HG02678 (cell line): Measurements from ENCODE around the gene PHGDH.

Experiments used
- ATAC-seq: cut with Tn5 transposase; IDR thresholded peaks from one replicate; pipeline ENCODE4 v1.9.1; 2021; ENCODE audit warnings: mild to moderate bottlenecking, moderate library complexity; ENCODE audit not compliant: unreplicated experiment

PHGDH gene

DNA sequence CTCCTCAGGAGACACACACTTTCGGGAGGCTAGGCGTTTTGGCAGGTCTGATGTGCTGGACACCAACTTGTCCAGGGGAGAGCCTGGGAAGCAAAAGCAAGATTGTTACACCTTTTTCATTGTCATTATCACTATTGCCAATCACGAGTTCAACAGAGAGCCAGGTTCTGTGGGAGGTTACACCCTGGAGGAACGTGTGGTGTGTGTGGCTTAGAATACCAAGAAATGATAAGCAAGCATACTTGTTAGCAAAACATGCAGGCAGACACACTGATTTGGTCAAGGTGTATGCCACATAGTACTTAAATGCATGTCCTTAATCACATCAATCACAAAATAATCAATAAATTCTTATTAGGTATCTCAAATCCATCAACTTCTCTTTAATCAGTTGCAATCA is 40.9 kb downstream of the PHGDH start:
- ATAC-seq = no peak

DNA sequence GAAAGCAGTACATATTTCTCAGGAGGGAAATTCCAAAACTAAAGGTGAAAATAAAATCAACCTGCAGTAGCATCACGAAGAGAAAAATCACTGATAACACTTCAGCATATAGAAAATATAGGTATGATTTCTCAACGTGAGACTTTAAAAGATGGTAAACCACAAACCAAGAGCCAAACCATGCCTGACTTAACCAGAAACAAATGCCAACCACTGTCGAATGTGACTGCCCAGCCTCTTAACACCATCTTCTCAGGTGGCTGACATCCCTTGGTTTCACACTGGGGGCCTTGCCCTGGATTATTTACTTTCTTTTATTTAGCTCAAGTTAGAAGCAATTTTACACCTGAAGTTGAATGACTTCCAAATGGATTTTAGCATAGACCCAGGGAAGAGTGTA is 46.9 kb downstream of the PHGDH start:
- ATAC-seq = no peak

- ATAC-seq = no peak
These were observed 50.7 kb downstream of the PHGDH start for GRCh38 chr1:119762409-119762808.

GRCh38 chr1:119762953-119763352 is 51.2 kb downstream of the PHGDH start:
- ATAC-seq = no peak

GRCh38 chr1:119764220-119764619 is 52.5 kb downstream of the PHGDH start:
- no peak for ATAC-seq

GRCh38 chr1:119766374-119766794 is 54.6 kb downstream of the PHGDH start:
- ATAC-seq = no peak

DNA sequence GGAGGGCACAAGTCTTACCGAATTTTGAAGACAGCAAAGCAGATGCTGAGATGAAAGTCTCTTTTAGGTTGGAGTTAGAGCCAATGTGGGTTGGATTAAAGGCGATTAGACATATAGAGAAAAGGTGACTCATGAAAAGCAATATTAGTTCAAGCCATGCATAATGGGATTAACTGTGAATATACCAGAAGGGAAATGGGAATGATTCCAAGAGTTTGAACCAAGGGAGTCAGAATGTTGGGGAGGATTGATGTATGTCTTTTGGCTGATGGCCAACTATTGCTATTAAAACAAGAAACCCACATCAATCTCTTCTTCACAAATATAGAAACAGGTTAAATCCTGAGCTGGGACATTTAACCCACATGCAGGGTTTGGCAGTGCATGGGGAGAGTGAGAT is 55.8 kb downstream of the PHGDH start:
- no peak for ATAC-seq

DNA sequence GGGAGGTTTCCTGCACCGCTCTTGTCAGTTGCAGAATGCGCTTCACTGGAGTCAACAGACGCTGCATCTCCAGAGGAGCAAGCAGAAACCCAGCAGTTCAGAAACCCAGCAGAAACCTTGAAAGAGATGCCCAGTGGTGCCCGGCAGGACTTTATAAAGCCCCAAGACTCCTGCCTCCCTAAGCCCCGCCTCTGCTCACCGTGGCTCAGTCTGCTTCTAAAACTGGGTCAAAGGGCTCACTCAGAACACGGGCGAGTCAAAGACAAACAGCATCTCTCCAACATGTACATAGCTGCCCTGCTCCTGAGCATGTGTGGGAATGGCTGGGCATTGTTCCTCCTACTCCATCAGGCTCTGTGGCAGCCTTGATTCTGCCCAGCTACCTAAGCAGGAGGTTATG is 57.0 kb downstream of the PHGDH start, which contains the start of gene HMGCS2:
HMGCS2 (minus strand) TSS at position 128 of the 400 bp plus-strand sequence; CDS start at position 67, 61 bp downstream.
- no peak for ATAC-seq

- ATAC-seq = no peak
These were observed 59.3 kb downstream of the PHGDH start for GRCh38 chr1:119771016-119771415.

DNA sequence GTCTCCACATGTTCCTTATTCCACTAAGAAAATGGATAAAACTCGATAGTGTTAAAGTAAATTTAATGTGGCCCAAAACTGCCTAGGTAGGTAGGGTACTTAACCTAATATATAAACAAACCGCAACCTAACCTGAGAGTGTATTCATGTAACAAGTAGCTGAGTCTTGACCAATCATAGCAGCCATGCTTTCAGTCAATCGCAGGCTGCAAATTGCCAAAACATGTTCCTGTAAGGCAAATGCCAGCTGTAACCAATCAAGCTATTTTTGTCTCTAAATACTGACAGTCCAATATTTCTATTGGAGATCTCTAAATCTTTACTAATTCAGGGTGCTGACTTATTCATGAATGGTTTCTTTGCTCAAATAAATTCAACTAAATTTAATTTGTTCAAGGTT is 60.0 kb downstream of the PHGDH start:
- no peak for ATAC-seq

DNA sequence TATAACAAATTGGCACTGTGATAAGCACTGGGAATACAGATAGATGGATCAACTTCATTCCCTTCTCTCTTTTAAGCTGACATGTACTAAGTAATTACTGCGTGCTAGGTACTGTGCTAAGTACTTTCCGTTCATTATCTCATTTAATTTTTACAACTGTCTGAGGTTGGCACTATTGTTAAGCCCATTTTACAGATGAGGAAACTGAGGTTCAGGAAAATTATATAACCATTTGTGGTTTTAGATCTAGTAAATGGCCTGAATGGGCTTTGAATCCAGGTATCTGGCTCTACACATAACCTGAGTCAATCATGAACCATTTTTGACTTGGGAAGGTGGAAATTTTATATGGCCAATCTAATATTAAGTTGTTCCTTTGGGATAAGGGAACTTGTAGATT is 60.6 kb downstream of the PHGDH start:
- ATAC-seq = no peak

DNA sequence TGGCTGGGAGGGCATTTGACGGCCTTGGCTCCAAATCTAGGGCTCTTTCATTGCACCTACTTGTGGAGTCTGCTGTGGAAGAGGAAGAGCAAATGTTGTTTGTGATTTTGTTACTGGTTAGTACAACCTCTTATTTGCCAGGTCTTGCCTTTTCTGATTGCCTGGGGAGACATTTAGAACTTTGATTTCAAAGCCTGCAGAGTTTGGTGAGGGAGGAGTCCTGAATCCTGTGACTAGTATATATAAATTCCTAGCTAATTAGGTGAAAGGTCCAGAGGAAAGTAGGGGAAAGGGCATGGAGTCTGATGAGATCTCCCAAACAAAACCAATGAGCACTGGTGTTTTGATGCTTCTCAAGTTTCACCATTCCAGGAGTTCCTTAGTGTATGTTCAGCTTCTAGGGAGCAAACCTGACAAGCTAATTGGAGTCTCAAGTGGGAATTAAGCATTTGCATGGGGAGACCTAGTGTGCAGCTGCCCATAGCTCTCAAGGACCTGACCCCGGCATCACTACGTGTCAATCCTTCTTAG is 62.0 kb downstream of the PHGDH start:
- ATAC-seq = no peak

- no peak for ATAC-seq
These were observed 63.2 kb downstream of the PHGDH start for GRCh38 chr1:119774746-119775490.

DNA sequence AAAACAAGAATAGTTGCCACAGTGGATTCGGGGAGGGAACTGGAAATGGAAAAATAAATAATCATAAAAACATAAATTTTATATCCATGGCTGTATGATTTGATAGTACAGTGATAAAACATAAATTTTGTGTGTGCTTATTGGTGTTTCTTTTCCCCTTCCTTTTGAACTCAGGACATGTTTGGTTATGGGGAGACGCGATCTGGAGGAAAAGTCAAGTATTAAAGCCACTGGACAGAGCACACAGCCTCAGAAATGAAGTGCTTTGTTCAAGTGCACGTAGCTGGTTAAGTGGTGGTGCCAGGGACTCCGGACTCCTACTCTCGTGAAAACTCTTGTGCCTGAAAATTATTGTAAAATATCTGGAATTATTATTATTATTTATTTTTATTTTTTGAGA is 66.6 kb downstream of the PHGDH start:
- no peak for ATAC-seq

DNA sequence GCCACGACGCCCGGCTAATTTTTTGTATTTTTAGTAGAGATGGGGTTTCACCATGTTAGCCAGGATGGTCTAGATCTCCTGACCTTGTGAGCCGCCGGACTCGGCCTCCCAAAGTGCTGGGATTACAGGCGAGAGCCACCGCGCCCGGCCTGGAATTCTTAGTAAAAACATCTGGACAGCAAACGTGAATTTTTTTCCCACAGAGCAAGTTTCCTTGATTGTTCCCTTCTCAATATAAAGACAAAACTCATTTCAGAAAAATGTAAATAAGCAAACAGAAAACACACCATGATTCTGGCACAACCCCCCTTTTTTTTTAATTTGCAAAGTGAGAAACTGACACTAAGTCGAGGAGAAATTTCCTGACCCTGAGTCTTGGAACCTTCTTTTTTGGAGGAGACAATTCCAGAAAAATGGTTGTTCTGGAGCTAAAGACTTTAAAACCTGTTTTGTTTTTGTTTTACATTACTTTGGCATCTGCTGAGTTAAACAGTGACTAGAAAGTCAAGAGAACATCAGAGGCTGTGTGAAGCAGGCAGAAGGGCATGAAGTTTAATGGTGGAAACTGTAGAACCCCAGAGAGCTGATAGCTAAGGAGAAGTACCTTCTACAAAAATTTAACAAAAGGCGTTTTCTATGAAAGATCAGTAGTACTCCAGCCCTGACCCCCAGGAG is 67.3 kb downstream of the PHGDH start:
- ATAC-seq = no peak

GRCh38 chr1:119779869-119780356 is 68.2 kb downstream of the PHGDH start:
- no peak for ATAC-seq

GRCh38 chr1:119781434-119782210 is 69.9 kb downstream of the PHGDH start:
- ATAC-seq = no peak

DNA sequence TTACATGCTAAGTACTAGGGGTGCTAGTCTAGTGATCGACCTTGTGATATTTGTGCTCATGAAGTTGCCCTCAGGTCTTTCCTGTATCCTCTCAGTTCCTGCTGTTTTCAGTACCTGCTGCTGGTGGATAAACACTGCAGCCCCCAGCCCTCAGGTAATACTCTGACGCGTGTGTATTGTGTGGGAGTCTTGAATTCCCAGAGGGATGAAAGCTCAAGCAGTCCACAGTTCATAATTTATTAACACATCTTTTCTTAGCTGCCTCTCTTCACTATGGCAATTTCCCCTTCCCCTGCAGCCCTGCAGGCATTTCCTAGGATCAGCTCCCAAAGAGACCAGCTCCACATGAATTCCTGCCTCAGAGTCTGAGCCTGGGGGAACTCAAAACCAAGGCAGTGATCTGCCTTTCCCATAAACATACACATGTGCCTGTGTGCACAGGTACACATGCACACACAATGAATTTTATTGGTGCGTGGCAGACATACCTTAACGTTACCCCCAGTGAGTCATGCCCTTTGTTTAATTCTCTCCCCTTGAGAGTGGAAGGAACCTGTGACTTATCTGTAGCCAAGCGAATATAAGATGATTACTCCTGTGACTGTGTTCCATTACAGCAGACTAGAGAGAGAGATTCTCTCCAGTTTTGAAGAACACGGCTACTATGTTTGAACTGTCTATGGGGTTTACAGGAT is 71.0 kb downstream of the PHGDH start:
- ATAC-seq = no peak

DNA sequence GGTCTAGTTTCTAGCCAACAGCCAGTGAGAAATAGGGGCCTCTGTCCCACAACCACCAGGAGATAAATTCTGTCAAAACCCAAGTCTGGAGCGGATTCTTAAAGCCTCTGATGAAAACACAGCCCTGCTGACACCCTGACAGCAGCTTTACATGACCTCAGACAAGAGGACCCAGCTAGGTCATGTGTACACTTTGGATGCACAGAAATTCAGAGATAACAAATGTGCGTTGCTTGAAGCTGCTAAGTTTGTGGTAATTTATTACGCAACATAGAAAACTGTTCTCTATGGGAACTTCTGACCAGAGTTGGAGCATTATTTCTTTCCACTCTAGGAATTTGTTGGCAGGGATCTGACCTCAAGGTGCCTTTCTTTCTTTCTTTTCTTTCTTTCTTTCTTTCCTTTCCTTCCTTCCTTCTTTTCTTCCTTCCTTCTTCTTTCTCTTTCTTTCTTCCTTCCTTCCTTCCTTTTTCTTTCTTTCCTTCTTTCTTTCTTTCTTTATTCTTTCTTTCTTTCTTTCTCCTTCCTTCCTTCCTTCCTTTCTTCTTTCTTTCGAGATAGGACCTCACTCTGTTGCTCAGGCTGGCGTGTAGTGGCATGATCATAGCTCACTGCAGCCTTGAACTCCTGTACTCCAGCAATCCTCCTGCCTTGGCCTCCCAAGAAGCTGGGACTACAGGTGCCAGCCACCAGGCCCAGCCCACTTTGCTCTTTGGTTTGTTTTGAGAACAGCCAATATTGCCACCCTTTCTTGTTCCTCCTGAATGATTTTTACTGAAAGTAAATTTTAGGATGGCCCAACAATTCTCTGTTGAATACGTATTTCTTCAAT is 71.8 kb downstream of the PHGDH start:
- no peak for ATAC-seq
